Duodenal mucosa (tissue), 2 donors: ENCODE measurements around the gene BTG4.

Source experiments
- H3K27ac ChIP-seq: one replicate; pipeline ENCODE4 v1.7.0; 2013; ENCODE audit warnings: low read depth, low read length
- H3K27me3 ChIP-seq, 2 donors: one replicate each; pipeline ENCODE4 v1.7.0; 2013; ENCODE audit warnings: low read length in 2 of 2, control low read depth in 1 of 2; ENCODE audit not compliant: insufficient read depth in 2 of 2, control insufficient read depth in 1 of 2
- H3K36me3 ChIP-seq, 2 donors: one replicate each; pipeline ENCODE4 v1.7.0; 2013; ENCODE audit warnings: low read length in 2 of 2, control low read depth in 1 of 2; ENCODE audit not compliant: insufficient read depth in 2 of 2, control insufficient read depth in 1 of 2
- H3K4me1 ChIP-seq, 2 donors: one replicate each; pipeline ENCODE4 v1.7.0; 2013; ENCODE audit warnings: low read length in 2 of 2, control low read depth in 1 of 2; ENCODE audit not compliant: insufficient read depth in 2 of 2, control insufficient read depth in 1 of 2
- H3K4me3 ChIP-seq, 2 donors: one replicate each; pipeline ENCODE4 v1.7.0; 2013; ENCODE audit warnings: low read length in 2 of 2, low read depth in 1 of 2
- H3K9ac ChIP-seq, 2 donors: one replicate each; pipeline ENCODE4 v1.7.0; 2013; ENCODE audit warnings: low read length in 2 of 2, low read depth in 1 of 2
- H3K9me3 ChIP-seq, 2 donors: one replicate each; pipeline ENCODE4 v1.7.0; 2013; ENCODE audit warnings: low read length in 2 of 2, control low read depth in 1 of 2; ENCODE audit not compliant: control insufficient read depth in 1 of 2

BTG4 gene

DNA sequence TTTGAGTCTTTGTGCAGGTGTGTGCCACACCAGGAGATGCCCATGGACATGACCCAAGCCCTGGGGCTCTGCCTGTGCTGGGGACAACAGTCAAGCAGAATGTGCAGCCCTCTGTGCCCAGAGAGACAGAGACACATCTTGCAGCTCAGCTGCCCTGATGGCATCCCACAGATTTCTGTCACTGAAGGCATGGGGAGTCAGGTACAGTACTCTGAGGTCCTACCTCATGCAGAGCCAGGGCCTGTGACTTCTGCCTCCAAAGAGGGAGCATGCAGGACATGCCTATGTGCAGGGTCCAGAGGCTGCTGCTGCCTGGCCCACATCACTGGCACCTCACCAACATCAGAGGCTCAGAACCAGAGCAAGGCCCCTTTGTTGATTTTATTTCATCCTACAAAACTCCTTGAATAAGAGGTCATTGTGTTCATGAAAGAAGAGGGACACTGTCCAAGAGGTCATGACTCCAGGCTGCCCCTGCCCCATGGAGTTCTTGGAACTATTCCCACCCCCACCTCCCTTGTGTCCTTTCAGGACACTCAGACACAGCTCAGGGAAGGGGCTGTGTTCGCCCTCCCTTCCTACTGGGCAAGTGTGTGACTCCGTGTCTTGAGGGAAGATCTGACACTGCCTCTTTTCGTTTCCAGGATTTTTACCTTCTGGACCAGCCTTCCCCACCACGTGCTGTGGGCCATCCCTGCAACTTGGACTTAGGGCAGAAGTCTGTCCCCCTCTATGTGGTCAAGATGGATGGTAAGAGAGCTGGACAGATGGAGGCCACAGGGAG lies 62.3 kb downstream of the BTG4 start:
- Histone ChIP-seq H3K36me3 (no peaks in the 10 kb centered on the region), H3K9me3 (no peaks in the 10 kb centered on the region), H3K27me3 (peaks cover 0 to 4% of the 10 kb centered on the region in 2 donors), H3K9ac (no peak overlapping the region), H3K4me3 (no peak overlapping the region), H3K27ac (no peak overlapping the region), H3K4me1 (peaks cover 6 to 10% of the 10 kb centered on the region in 2 donors)

- Histone ChIP-seq H3K9ac (no peak overlapping the region), H3K36me3 (no peaks in the 10 kb centered on the region), H3K4me1 (peaks cover 6 to 10% of the 10 kb centered on the region in 2 donors), H3K9me3 (no peaks in the 10 kb centered on the region), H3K4me3 (no peak overlapping the region), H3K27me3 (peaks cover 0 to 4% of the 10 kb centered on the region in 2 donors), H3K27ac (no peak overlapping the region)
Observed at GRCh38 chr11:111448831-111449557, 63.2 kb downstream of the BTG4 start.

- peaks cover 6 to 10% of the 10 kb centered on the region in 2 donors for H3K4me1 ChIP-seq
- H3K4me3 ChIP-seq, result no peak overlapping the region
- H3K27ac ChIP-seq, result no peak overlapping the region
- H3K27me3 ChIP-seq, result peaks cover 0 to 3% of the 10 kb centered on the region in 2 donors
- H3K36me3 ChIP-seq, result no peaks in the 10 kb centered on the region
- H3K9me3 ChIP-seq, result no peaks in the 10 kb centered on the region
- H3K9ac ChIP-seq, result no peak overlapping the region
Observed at GRCh38 chr11:111448414-111448813, 63.8 kb downstream of the BTG4 start.

GRCh38 chr11:111447931-111448330 lies 64.3 kb downstream of the BTG4 start:
- no peak overlapping the region for H3K4me3 ChIP-seq
- no peak overlapping the region for H3K9ac ChIP-seq

DNA sequence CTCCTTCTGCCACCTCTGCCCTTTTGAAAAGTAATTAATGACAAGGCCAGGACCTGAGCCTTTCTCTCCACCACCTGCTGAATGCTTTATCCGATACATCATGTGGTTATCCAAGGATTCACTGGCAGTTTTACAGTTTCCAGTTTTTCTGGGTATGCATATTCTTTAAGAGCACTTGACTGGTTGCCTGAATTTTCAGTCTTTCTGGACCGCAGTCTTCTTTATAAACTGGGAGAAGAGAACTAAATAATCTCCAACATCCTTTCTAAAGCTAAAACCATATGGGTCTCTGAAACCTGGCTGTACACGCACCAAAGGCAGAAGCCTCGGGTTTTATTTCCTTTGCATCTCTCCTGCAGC lies 65.1 kb downstream of the BTG4 start:
- no peaks in the 10 kb centered on the region for H3K9me3 ChIP-seq
- H3K4me1 ChIP-seq, result peaks cover 6 to 10% of the 10 kb centered on the region in 2 donors
- H3K27ac ChIP-seq, result no peak overlapping the region
- no peak overlapping the region for H3K9ac ChIP-seq
- no peak overlapping the region for H3K4me3 ChIP-seq
- H3K36me3 ChIP-seq, result no peaks in the 10 kb centered on the region
- H3K27me3 ChIP-seq, result no peaks in the 10 kb centered on the region

More at GRCh38 chr11:111447931-111448330, 64.3 kb downstream of the BTG4 start:
- H3K9me3 ChIP-seq, result no peaks in the 10 kb centered on the region
- H3K27me3 ChIP-seq, result no peaks in the 10 kb centered on the region
- H3K4me1 ChIP-seq, result peaks cover 6 to 10% of the 10 kb centered on the region in 2 donors
- H3K27ac ChIP-seq, result no peak overlapping the region
- no peaks in the 10 kb centered on the region for H3K36me3 ChIP-seq

GRCh38 chr11:111446404-111447111 lies 65.6 kb downstream of the BTG4 start:
- H3K27ac ChIP-seq, result no peak overlapping the region
- H3K27me3 ChIP-seq, result no peaks in the 10 kb centered on the region
- no peaks in the 10 kb centered on the region for H3K9me3 ChIP-seq
- H3K4me3 ChIP-seq, result no peak overlapping the region
- no peaks in the 10 kb centered on the region for H3K36me3 ChIP-seq
- H3K9ac ChIP-seq, result no peak overlapping the region
- H3K4me1 ChIP-seq, result peaks cover 6 to 10% of the 10 kb centered on the region in 2 donors

- no peak overlapping the region for H3K27ac ChIP-seq
Observed at GRCh38 chr11:111445586-111445985, 66.6 kb downstream of the BTG4 start.

More at GRCh38 chr11:111445586-111445985, 66.6 kb downstream of the BTG4 start:
- Histone ChIP-seq H3K4me1 (peaks cover 10% of the 10 kb centered on the region in 2 donors), H3K4me3 (no peak overlapping the region), H3K9me3 (no peaks in the 10 kb centered on the region), H3K36me3 (no peaks in the 10 kb centered on the region), H3K9ac (no peak overlapping the region), H3K27me3 (no peaks in the 10 kb centered on the region)
